ENCODE data around the gene EXD3. TPM values are rescaled to one million over a fixed set of nuclear protein-coding genes. Genes with fewer than 3 reads are reported as not detected.

The EXD3 gene
- total and polyA plus RNA-seq, 9 donors, result 7.4 to 19.0 (median 11.6) TPM

DNA sequence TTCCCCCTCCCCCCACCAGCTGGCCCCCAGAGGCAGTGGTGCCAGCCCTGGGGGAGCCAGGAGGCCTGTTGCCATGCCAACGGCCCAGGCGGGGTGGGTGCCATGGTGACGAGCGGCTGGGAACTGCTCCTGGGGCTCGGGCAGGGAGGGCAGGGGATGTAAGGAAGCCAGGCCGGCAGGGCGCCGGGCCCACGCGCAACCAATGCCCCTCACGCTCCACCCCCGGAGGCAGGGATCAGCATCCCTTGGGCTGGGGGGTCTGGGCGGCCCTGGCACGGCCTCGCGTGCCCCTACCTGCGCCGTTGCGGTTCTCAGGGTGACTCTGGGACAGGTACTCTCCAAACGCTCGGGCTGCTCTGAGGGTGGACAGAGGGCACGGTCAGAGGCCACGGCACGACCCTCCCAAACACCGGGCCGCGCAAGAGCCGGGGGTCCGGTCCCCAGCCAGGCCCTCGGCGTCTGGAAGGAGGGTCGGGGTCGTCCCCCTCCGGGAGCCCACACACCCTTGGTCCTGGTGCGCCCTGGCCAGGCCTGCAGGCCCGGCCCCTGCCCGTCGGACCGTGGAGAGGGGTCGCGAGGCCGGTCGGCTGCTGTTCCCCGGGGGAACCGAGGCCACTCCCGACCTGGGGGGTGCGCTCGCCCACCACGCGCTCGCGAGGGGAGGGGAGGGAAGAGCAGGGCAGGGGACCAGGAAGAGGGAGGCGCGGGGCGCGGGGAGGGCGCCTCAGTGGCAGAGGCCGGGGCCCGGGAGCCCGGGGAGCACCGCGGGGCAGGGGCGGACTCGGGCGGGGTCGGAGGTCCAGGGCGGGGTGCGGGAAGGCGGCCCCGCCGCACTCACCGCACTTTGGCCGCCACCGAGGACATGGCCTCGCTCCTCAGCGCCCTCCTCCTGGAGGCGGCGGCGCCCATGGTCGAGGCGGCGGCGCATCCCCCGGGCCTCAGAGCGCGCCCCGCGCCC, 35.5 kb upstream of the EXD3 start:
- no peaks in the 10 kb centered on the region for H3K9me3 ChIP-seq (replicated peaks; ENCODE audit: control insufficient read depth, low read depth, low read length)
- peaks cover 43% of the 10 kb centered on the region for H3K4me1 ChIP-seq (ENCODE audit: control insufficient read depth, insufficient read depth, low read length)
- peaks cover 21% of the 10 kb centered on the region for H3K36me3 ChIP-seq (ENCODE audit: control insufficient read depth, insufficient read depth, low read length)
- no peak overlapping the region for H3K27ac ChIP-seq (ENCODE audit: low read length)
- peak; percentile 43 for DNase-seq
- peaks cover 14% of the 10 kb centered on the region for H3K27me3 ChIP-seq (ENCODE audit: control insufficient read depth, insufficient read depth, low read length)
- peak overlapping the region; percentile 42 for H3K4me3 ChIP-seq (ENCODE audit: low read length)
- WGBS (ENCODE audit: insufficient coverage), result 7% methylated on average over 85 of the region's 88 CpGs

DNA sequence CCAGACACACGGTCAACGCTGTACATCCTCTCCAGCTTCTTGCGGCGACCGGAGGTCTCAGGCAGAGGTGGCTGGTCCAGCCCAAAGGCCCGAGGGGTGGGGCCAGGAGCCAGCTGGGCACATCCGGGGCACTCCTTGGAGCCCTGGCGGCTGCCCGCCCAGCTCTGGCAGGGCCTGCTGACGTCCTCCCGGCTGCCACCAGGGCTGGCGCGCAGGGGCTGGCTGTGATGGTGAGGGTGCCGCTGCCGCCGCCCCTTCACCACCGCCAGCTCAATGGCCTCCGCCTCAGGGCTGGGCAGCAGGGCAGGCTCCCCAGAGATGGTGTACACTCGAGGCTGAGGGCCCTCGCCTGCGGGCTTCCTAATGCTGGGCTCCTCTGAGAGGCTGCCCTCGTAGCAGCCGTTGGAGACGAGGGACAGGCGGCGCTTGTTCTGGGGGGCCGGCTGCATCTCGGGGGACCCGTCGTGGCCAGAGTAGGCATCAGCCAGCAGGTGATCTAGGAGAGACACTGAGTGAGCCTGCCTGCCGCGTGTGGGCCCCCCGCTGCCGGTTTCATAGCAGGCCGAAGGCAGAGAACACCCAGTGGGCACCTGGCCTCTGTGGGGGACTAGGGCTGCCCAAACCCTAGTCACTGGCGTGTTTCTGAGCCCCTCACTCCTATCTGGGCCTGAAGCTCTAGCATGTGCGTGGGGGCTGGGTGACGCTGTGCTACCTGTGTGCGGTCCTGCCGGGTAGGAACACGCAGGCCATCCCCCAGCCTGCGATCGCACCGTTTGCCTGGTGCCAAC, 34.6 kb upstream of the EXD3 start:
- Histone ChIP-seq H3K4me3 (ENCODE audit: low read length) (peak overlapping the region; percentile 42), H3K27me3 (ENCODE audit: control insufficient read depth, insufficient read depth, low read length) (peaks cover 14% of the 10 kb centered on the region), H3K4me1 (ENCODE audit: control insufficient read depth, insufficient read depth, low read length) (peaks cover 45% of the 10 kb centered on the region), H3K27ac (ENCODE audit: low read length) (no peak overlapping the region), H3K36me3 (ENCODE audit: control insufficient read depth, insufficient read depth, low read length) (peaks cover 25% of the 10 kb centered on the region), H3K9me3 (replicated peaks; ENCODE audit: control insufficient read depth, low read depth, low read length) (no peaks in the 10 kb centered on the region)
- DNase-seq, result no peak
- WGBS (ENCODE audit: insufficient coverage), result 84% methylated on average over 41 of the region's 44 CpGs

DNA sequence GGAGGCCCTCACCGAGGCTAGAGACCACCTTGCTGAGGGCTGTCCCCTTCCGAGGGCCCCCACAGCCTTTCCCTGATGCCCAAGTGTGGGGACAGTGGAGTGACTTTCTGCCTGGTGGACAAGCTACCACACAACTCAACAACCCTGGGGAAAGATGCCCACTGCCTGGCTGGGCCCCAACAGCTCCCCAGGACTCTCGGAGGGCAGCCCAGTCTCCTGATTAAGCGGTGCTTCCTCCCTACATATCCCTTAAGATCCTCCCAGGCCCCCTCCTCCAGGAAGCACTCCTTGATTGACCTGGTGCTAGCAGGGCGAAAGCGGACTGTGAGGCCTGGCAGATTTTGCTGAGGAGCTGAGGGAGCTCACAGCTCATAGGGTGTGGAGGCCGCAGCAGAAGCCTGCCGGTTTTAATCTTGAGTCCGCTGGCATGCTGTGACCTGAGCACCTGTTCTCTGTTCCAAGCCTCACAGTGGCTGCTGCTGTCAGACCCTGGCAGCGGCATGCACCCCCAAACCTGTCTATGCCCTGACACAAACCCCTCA, 34.0 kb upstream of the EXD3 start:
- WGBS (ENCODE audit: insufficient coverage), result 86% methylated on average over 4 of the region's 10 CpGs
- Histone ChIP-seq H3K4me1 (ENCODE audit: control insufficient read depth, insufficient read depth, low read length) (peaks cover 44% of the 10 kb centered on the region), H3K27me3 (ENCODE audit: control insufficient read depth, insufficient read depth, low read length) (peaks cover 9% of the 10 kb centered on the region), H3K9me3 (replicated peaks; ENCODE audit: control insufficient read depth, low read depth, low read length) (no peaks in the 10 kb centered on the region), H3K4me3 (ENCODE audit: low read length) (no peak overlapping the region), H3K36me3 (ENCODE audit: control insufficient read depth, insufficient read depth, low read length) (peaks cover 28% of the 10 kb centered on the region), H3K27ac (ENCODE audit: low read length) (no peak overlapping the region)
- no peak for DNase-seq

GRCh38 chr9:137456061-137456863, 33.3 kb upstream of the EXD3 start:
- Histone ChIP-seq H3K4me1 (ENCODE audit: control insufficient read depth, insufficient read depth, low read length) (peaks cover 40% of the 10 kb centered on the region), H3K27me3 (ENCODE audit: control insufficient read depth, insufficient read depth, low read length) (peaks cover 2% of the 10 kb centered on the region), H3K4me3 (ENCODE audit: low read length) (no peak overlapping the region), H3K9me3 (replicated peaks; ENCODE audit: control insufficient read depth, low read depth, low read length) (no peaks in the 10 kb centered on the region), H3K27ac (ENCODE audit: low read length) (no peak overlapping the region), H3K36me3 (ENCODE audit: control insufficient read depth, insufficient read depth, low read length) (peaks cover 28% of the 10 kb centered on the region)
- 65% methylated on average over 12 of the region's 12 CpGs for WGBS (ENCODE audit: insufficient coverage)
- no peak for DNase-seq

GRCh38 chr9:137455359-137455991, 32.5 kb upstream of the EXD3 start:
- Histone ChIP-seq H3K4me1 (ENCODE audit: control insufficient read depth, insufficient read depth, low read length) (peaks cover 40% of the 10 kb centered on the region), H3K36me3 (ENCODE audit: control insufficient read depth, insufficient read depth, low read length) (peaks cover 28% of the 10 kb centered on the region), H3K27me3 (ENCODE audit: control insufficient read depth, insufficient read depth, low read length) (no peaks in the 10 kb centered on the region), H3K27ac (ENCODE audit: low read length) (no peak overlapping the region), H3K9me3 (replicated peaks; ENCODE audit: control insufficient read depth, low read depth, low read length) (no peaks in the 10 kb centered on the region), H3K4me3 (ENCODE audit: low read length) (no peak overlapping the region)
- DNase-seq, result no peak
- 70% methylated on average over 9 of the region's 18 CpGs for WGBS (ENCODE audit: insufficient coverage)

GRCh38 chr9:137454597-137455358, 31.8 kb upstream of the EXD3 start:
- H3K36me3 ChIP-seq (ENCODE audit: control insufficient read depth, insufficient read depth, low read length), result peaks cover 33% of the 10 kb centered on the region
- peaks cover 37% of the 10 kb centered on the region for H3K4me1 ChIP-seq (ENCODE audit: control insufficient read depth, insufficient read depth, low read length)
- peak overlapping the region; percentile 23 for H3K4me3 ChIP-seq (ENCODE audit: low read length)
- H3K27ac ChIP-seq (ENCODE audit: low read length), result no peak overlapping the region
- no peaks in the 10 kb centered on the region for H3K9me3 ChIP-seq (replicated peaks; ENCODE audit: control insufficient read depth, low read depth, low read length)
- WGBS (ENCODE audit: insufficient coverage), result 56% methylated on average over 27 of the region's 30 CpGs
- DNase-seq, result no peak
- H3K27me3 ChIP-seq (ENCODE audit: control insufficient read depth, insufficient read depth, low read length), result no peaks in the 10 kb centered on the region

DNA sequence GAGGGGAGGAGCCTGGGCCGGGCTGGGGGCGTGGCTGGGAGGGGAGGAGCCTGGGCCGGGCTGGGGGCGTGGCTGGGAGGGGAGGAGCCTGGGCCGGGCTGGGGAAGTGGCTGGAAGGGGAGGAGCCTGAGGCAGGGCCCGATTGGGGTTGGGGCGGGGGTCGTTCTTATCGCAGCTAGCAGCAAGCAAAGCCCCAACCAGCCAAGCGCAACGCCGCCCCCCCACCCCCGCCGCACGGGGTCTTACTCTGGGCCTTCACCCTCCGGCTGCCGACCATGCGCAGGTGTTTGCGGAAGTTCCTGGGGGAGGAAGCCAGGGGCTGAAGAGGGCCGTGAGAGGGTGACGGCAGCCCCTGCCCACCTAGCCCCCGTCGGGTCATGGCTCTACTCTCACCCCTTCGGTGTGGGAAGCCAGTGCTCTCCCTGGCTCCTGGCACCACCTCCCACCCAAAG, 31.2 kb upstream of the EXD3 start:
- Histone ChIP-seq H3K4me1 (ENCODE audit: control insufficient read depth, insufficient read depth, low read length) (peaks cover 32% of the 10 kb centered on the region), H3K27ac (ENCODE audit: low read length) (no peak overlapping the region), H3K27me3 (ENCODE audit: control insufficient read depth, insufficient read depth, low read length) (no peaks in the 10 kb centered on the region), H3K36me3 (ENCODE audit: control insufficient read depth, insufficient read depth, low read length) (peaks cover 38% of the 10 kb centered on the region), H3K9me3 (replicated peaks; ENCODE audit: control insufficient read depth, low read depth, low read length) (no peaks in the 10 kb centered on the region), H3K4me3 (ENCODE audit: low read length) (peak overlapping the region; percentile 23)
- 19% methylated on average over 3 of the region's 24 CpGs for whole genome bisulfite sequencing (ENCODE audit: insufficient coverage)
- no peak for DNase-seq

- Histone ChIP-seq H3K4me3 (ENCODE audit: low read length) (peak overlapping the region; percentile 6), H3K36me3 (ENCODE audit: control insufficient read depth, insufficient read depth, low read length) (peaks cover 42% of the 10 kb centered on the region), H3K9me3 (replicated peaks; ENCODE audit: control insufficient read depth, low read depth, low read length) (no peaks in the 10 kb centered on the region), H3K27ac (ENCODE audit: low read length) (peak overlapping the region; percentile 29), H3K27me3 (ENCODE audit: control insufficient read depth, insufficient read depth, low read length) (no peaks in the 10 kb centered on the region), H3K4me1 (ENCODE audit: control insufficient read depth, insufficient read depth, low read length) (peaks cover 33% of the 10 kb centered on the region)
- peak; percentile 86 for DNase-seq
- 17% methylated on average over 22 of the region's 25 CpGs for WGBS (ENCODE audit: insufficient coverage)
These were observed 30.7 kb upstream of the EXD3 start for GRCh38 chr9:137453643-137454081.
